Activated CD8-positive, alpha-beta memory T cell treated with anti-CD3 and anti-CD28 coated beads, Interleukin-2, amount 10 ng/mL, durations not matched to agents 7 days and 5 days (primary cell): ENCODE data around the gene BPIFB2. TPM values are rescaled to one million over a fixed set of nuclear protein-coding genes. Genes with fewer than 3 reads are reported as not detected.

Experiments used
- ATAC-seq: fragments of 150-1000 bp; cut with Tn5 transposase; one replicate; pipeline ENCODE4 v1.10.0; 2021; ENCODE audit warnings: moderate library complexity
- CTCF ChIA-PET: fragments of 350-600 bp; sonication (Branson Sonifier 250); formaldehyde crosslinking; loops from one replicate; lab custom pipeline; 2021; ENCODE audit warnings: antibody characterized with exemption; lab: Charles Lee
- DNase-seq: peaks from one replicate; pipeline ENCODE4 v3.0.0-alpha.2; 2020
- H3K27ac Mint-ChIP-seq: one replicate; pipeline ENCODE4 v1.8.0; 2021; ENCODE audit warnings: mild to moderate bottlenecking, mixed read lengths
- H3K27me3 Mint-ChIP-seq: one replicate; pipeline ENCODE4 v1.8.0; 2021; ENCODE audit warnings: mixed read lengths
- H3K36me3 Mint-ChIP-seq: one replicate; pipeline ENCODE4 v1.8.0; 2021; ENCODE audit warnings: mild to moderate bottlenecking, mixed read lengths
- H3K4me1 Mint-ChIP-seq: one replicate; pipeline ENCODE4 v1.8.0; 2021; ENCODE audit warnings: mixed read lengths
- H3K4me3 Mint-ChIP-seq: one replicate; pipeline ENCODE4 v1.8.0; 2021; ENCODE audit warnings: mild to moderate bottlenecking, moderate library complexity, mixed read lengths
- H3K9me3 Mint-ChIP-seq: one replicate; pipeline ENCODE4 v1.8.0; 2022; ENCODE audit warnings: low read depth, mixed read lengths
- total RNA-seq, 2 experiments: library from RNA; stranded (reverse); gene quantifications; one replicate each; pipeline ENCODE4 v1.2.3, GENCODE V29; 2021

The BPIFB2 gene
- total RNA-seq, 2 experiments from 2014 or later = not detected

GRCh38 chr20:33063271-33063670 lies 55.8 kb downstream of the BPIFB2 start:
- no peak overlapping the region for H3K27ac Mint-ChIP-seq
- H3K4me1 Mint-ChIP-seq = no peaks in the 10 kb centered on the region
- H3K4me3 Mint-ChIP-seq = no peak overlapping the region
- no peak for DNase-seq
- H3K27me3 Mint-ChIP-seq = no peaks in the 10 kb centered on the region
- ATAC-seq = no peak
- H3K9me3 Mint-ChIP-seq = no peaks in the 10 kb centered on the region
- no peaks in the 10 kb centered on the region for H3K36me3 Mint-ChIP-seq
- CTCF ChIA-PET = no interaction called here

GRCh38 chr20:33064572-33065287 lies 57.2 kb downstream of the BPIFB2 start:
- no peak overlapping the region for H3K27ac Mint-ChIP-seq
- CTCF ChIA-PET = interaction anchor here (0.7 to 1.2 kb wide), 3 partner anchors 12 to 162 kb away, joined by 3 to 5 read pairs (median 3); no protein-coding TSS in a partner anchor
- H3K36me3 Mint-ChIP-seq = no peaks in the 10 kb centered on the region
- H3K4me3 Mint-ChIP-seq = no peak overlapping the region
- no peaks in the 10 kb centered on the region for H3K9me3 Mint-ChIP-seq
- no peaks in the 10 kb centered on the region for H3K27me3 Mint-ChIP-seq
- ATAC-seq (no peak), DNase-seq (no peak)
- H3K4me1 Mint-ChIP-seq = no peaks in the 10 kb centered on the region

- no peak for ATAC-seq
- Mint-ChIP-seq H3K36me3 (no peaks in the 10 kb centered on the region), H3K4me1 (no peaks in the 10 kb centered on the region), H3K4me3 (no peak overlapping the region), H3K27me3 (no peaks in the 10 kb centered on the region), H3K9me3 (no peaks in the 10 kb centered on the region), H3K27ac (no peak overlapping the region)
- CTCF ChIA-PET = no interaction called here
- no peak for DNase-seq
Observed at GRCh38 chr20:33065785-33066184, 58.3 kb downstream of the BPIFB2 start.

GRCh38 chr20:33067806-33068205 lies 60.3 kb downstream of the BPIFB2 start:
- Mint-ChIP-seq H3K4me1 (no peaks in the 10 kb centered on the region), H3K4me3 (no peak overlapping the region), H3K36me3 (no peaks in the 10 kb centered on the region), H3K9me3 (no peaks in the 10 kb centered on the region), H3K27ac (no peak overlapping the region), H3K27me3 (no peaks in the 10 kb centered on the region)
- ATAC-seq = no peak
- no peak for DNase-seq
- CTCF ChIA-PET = interaction anchor here (1.0 kb wide), 1 partner anchor 166 kb away, joined by 4 read pairs; no protein-coding TSS in a partner anchor

GRCh38 chr20:33068251-33068939 lies 60.9 kb downstream of the BPIFB2 start:
- no peaks in the 10 kb centered on the region for H3K27me3 Mint-ChIP-seq
- H3K4me1 Mint-ChIP-seq = no peaks in the 10 kb centered on the region
- CTCF ChIA-PET = interaction anchor here (1.0 kb wide), 1 partner anchor 166 kb away, joined by 4 read pairs; no protein-coding TSS in a partner anchor
- DNase-seq (no peak), ATAC-seq (no peak)
- H3K36me3 Mint-ChIP-seq = no peaks in the 10 kb centered on the region
- no peaks in the 10 kb centered on the region for H3K9me3 Mint-ChIP-seq
- H3K27ac Mint-ChIP-seq = no peak overlapping the region
- H3K4me3 Mint-ChIP-seq = no peak overlapping the region

GRCh38 chr20:33069673-33070072 lies 62.2 kb downstream of the BPIFB2 start:
- no peak for DNase-seq
- no peak for ATAC-seq
- H3K27me3 Mint-ChIP-seq = no peaks in the 10 kb centered on the region
- no peaks in the 10 kb centered on the region for H3K4me1 Mint-ChIP-seq
- no peaks in the 10 kb centered on the region for H3K36me3 Mint-ChIP-seq
- CTCF ChIA-PET = no interaction called here
- H3K9me3 Mint-ChIP-seq = no peaks in the 10 kb centered on the region
- no peak overlapping the region for H3K4me3 Mint-ChIP-seq
- H3K27ac Mint-ChIP-seq = no peak overlapping the region

- DNase-seq = no peak
- no peak for ATAC-seq
- H3K9me3 Mint-ChIP-seq = no peaks in the 10 kb centered on the region
- H3K27me3 Mint-ChIP-seq = no peaks in the 10 kb centered on the region
- H3K4me3 Mint-ChIP-seq = no peak overlapping the region
- H3K4me1 Mint-ChIP-seq = no peaks in the 10 kb centered on the region
- H3K27ac Mint-ChIP-seq = no peak overlapping the region
- no peaks in the 10 kb centered on the region for H3K36me3 Mint-ChIP-seq
- CTCF ChIA-PET = no interaction called here
Observed at GRCh38 chr20:33070111-33071053, 62.9 kb downstream of the BPIFB2 start.

- H3K27ac Mint-ChIP-seq = no peak overlapping the region
- no peaks in the 10 kb centered on the region for H3K4me1 Mint-ChIP-seq
- no peak for ATAC-seq
- no peaks in the 10 kb centered on the region for H3K27me3 Mint-ChIP-seq
- H3K4me3 Mint-ChIP-seq = no peak overlapping the region
- no peaks in the 10 kb centered on the region for H3K9me3 Mint-ChIP-seq
- DNase-seq = no peak
- H3K36me3 Mint-ChIP-seq = no peaks in the 10 kb centered on the region
- CTCF ChIA-PET = interaction anchor here (0.6 to 1.0 kb wide), 2 partner anchors 228 to 389 kb away, joined by 3 read pairs; no protein-coding TSS in a partner anchor
Observed at GRCh38 chr20:33071198-33071597, 63.7 kb downstream of the BPIFB2 start.

GRCh38 chr20:33072362-33072761 lies 64.9 kb downstream of the BPIFB2 start:
- H3K4me1 Mint-ChIP-seq = no peaks in the 10 kb centered on the region
- ATAC-seq (no peak), DNase-seq (no peak)
- CTCF ChIA-PET = interaction anchor here (1.0 to 1.5 kb wide), 3 partner anchors 17 to 227 kb away, joined by 3 to 5 read pairs (median 3); no protein-coding TSS in a partner anchor
- H3K4me3 Mint-ChIP-seq = no peak overlapping the region
- no peak overlapping the region for H3K27ac Mint-ChIP-seq
- H3K9me3 Mint-ChIP-seq = no peaks in the 10 kb centered on the region
- H3K27me3 Mint-ChIP-seq = no peaks in the 10 kb centered on the region
- no peaks in the 10 kb centered on the region for H3K36me3 Mint-ChIP-seq

- Mint-ChIP-seq H3K9me3 (no peaks in the 10 kb centered on the region), H3K36me3 (no peaks in the 10 kb centered on the region), H3K4me1 (no peaks in the 10 kb centered on the region), H3K4me3 (no peak overlapping the region), H3K27ac (no peak overlapping the region), H3K27me3 (no peaks in the 10 kb centered on the region)
- CTCF ChIA-PET = interaction anchor here (1.2 to 1.5 kb wide), 2 partner anchors 16 to 171 kb away, joined by 3 to 5 read pairs; no protein-coding TSS in a partner anchor
- DNase-seq (no peak), ATAC-seq (no peak)
Observed at GRCh38 chr20:33072813-33073212, 65.3 kb downstream of the BPIFB2 start.
